Neuronal stem cell (in vitro differentiated cells): ENCODE measurements around the gene RC3H1.

ENCODE experiments used
- DNase-seq: peaks from one replicate; pipeline ENCODE4 v3.0.0-alpha.2; 2013; ENCODE audit warnings: low spot score
- H2AFZ ChIP-seq: one replicate; pipeline ENCODE4 v1.6.1; 2013; ENCODE audit warnings: mild to moderate bottlenecking, low read length, inconsistent platforms
- H2AK5ac ChIP-seq: 2 replicates; pipeline ENCODE4 v1.6.1; 2013; ENCODE audit warnings: low read depth, mild to moderate bottlenecking, inconsistent platforms, low read length, moderate library complexity, mixed read lengths
- H2BK120ac ChIP-seq: 2 replicates; pipeline ENCODE4 v1.6.1; 2013; ENCODE audit warnings: low read depth, mild to moderate bottlenecking, inconsistent platforms, low read length, moderate library complexity, mixed read lengths
- H2BK12ac ChIP-seq: one replicate; pipeline ENCODE4 v1.6.1; 2013; ENCODE audit warnings: low read length, inconsistent platforms
- H2BK15ac ChIP-seq: 2 replicates; pipeline ENCODE4 v1.6.1; 2013; ENCODE audit warnings: mild to moderate bottlenecking, low read length, inconsistent platforms, mixed read lengths
- H2BK5ac ChIP-seq: one replicate; pipeline ENCODE4 v1.6.1; 2013; ENCODE audit warnings: inconsistent platforms, mild to moderate bottlenecking, low read length, moderate library complexity
- H3K14ac ChIP-seq: one replicate; pipeline ENCODE4 v1.6.1; 2013; ENCODE audit warnings: low read length, inconsistent platforms
- H3K18ac ChIP-seq: 2 replicates; pipeline ENCODE4 v1.6.1; 2013; ENCODE audit warnings: low read length, inconsistent platforms
- H3K23ac ChIP-seq: 2 replicates; pipeline ENCODE4 v1.6.1; 2013; ENCODE audit warnings: low read depth, mild to moderate bottlenecking, mixed read lengths, low read length, inconsistent platforms; ENCODE audit not compliant: poor library complexity
- H3K27ac ChIP-seq: replicated peaks from 3 replicates; pipeline ENCODE4 v1.5.1; 2013; ENCODE audit warnings: low read length, inconsistent platforms
- H3K27me3 ChIP-seq, 3 experiments: 2 replicates each; pipeline ENCODE4 v1.6.1; 2013; ENCODE audit warnings: low read length in 3 of 3, mild to moderate bottlenecking in 2 of 3, inconsistent platforms in 1 of 3, low read depth in 1 of 3, mixed read lengths in 1 of 3, moderate library complexity in 1 of 3; ENCODE audit not compliant: control insufficient read depth in 3 of 3, insufficient read depth in 3 of 3
- H3K36me3 ChIP-seq, 2 donors: replicated peaks in 1 of 2; 2 replicates each; pipeline ENCODE4 v1.6.1; 2013; ENCODE audit warnings: low read length in 2 of 2; ENCODE audit not compliant: control insufficient read depth in 2 of 2, insufficient read depth in 2 of 2
- H3K4ac ChIP-seq: 2 replicates; pipeline ENCODE4 v1.6.1; 2013; ENCODE audit warnings: inconsistent platforms, mild to moderate bottlenecking, low read length, moderate library complexity
- H3K4me1 ChIP-seq, 2 donors: 1 replicate in 1 of 2; 2 replicates in 1 of 2; pipeline ENCODE4 v1.6.1; 2013; ENCODE audit warnings: low read length in 2 of 2, low read depth in 1 of 2; ENCODE audit not compliant: control insufficient read depth in 2 of 2, insufficient read depth in 1 of 2
- H3K4me2 ChIP-seq: one replicate; pipeline ENCODE4 v1.6.1; 2013; ENCODE audit warnings: mild to moderate bottlenecking, low read length, inconsistent platforms; ENCODE audit not compliant: insufficient read depth, poor library complexity, severe bottlenecking
- H3K4me3 ChIP-seq, 2 donors: 2 replicates each; pipeline ENCODE4 v1.5.1; 2013; ENCODE audit warnings: low read length in 2 of 2, mild to moderate bottlenecking in 2 of 2, inconsistent platforms in 1 of 2, moderate library complexity in 1 of 2
- H3K79me1 ChIP-seq: one replicate; pipeline ENCODE4 v1.6.1; 2013; ENCODE audit warnings: low read depth, mild to moderate bottlenecking, inconsistent platforms, low read length, moderate library complexity
- H3K9ac ChIP-seq: one replicate; pipeline ENCODE4 v1.6.1; 2013; ENCODE audit warnings: mild to moderate bottlenecking, low read depth, low read length, inconsistent platforms; ENCODE audit not compliant: poor library complexity
- H3K9me3 ChIP-seq, 2 donors: replicated peaks in 1 of 2; 2 replicates each; pipeline versions ENCODE3 to v1.6.1; 2013; ENCODE audit warnings: low read length in 2 of 2, mild to moderate bottlenecking in 2 of 2, inconsistent platforms in 1 of 2, low read depth in 1 of 2, mixed read lengths in 1 of 2, moderate library complexity in 1 of 2; ENCODE audit not compliant: control insufficient read depth in 2 of 2, insufficient read depth in 1 of 2
- H4K8ac ChIP-seq: one replicate; pipeline ENCODE4 v1.6.1; 2013; ENCODE audit warnings: low read depth, mild to moderate bottlenecking, inconsistent platforms, low read length, moderate library complexity
- H4K91ac ChIP-seq: one replicate; pipeline ENCODE4 v1.6.1; 2013; ENCODE audit warnings: low read length, low read depth, mild to moderate bottlenecking, inconsistent platforms; ENCODE audit not compliant: poor library complexity
- WGBS, 2 donors: extraction: QIAGEN DNeasy Blood & Tissue Kit; methylation state at CpG; one replicate each; pipeline ENCODE4 v1.1.7; 2013; ENCODE audit warnings: missing lambda C conversion rate in 2 of 2, mixed read lengths in 1 of 2; ENCODE audit not compliant: insufficient read length in 2 of 2, insufficient replicate concordance in 1 of 2; ENCODE audit errors: extremely low coverage in 2 of 2; 5-methylcytosine and 5-hydroxymethylcytosine counted together

Gene RC3H1

GRCh38 chr1:173960625-173961024 is 61.5 kb downstream of the RC3H1 start:
- Histone ChIP-seq H2AK5ac (no peak overlapping the region), H3K27me3 (no peaks in the 10 kb centered on the region), H3K79me1 (no peaks in the 10 kb centered on the region), H2BK5ac (no peak overlapping the region), H3K9me3 (no peaks in the 10 kb centered on the region), H2BK15ac (no peak overlapping the region), H4K8ac (no peak overlapping the region), H3K18ac (no peak overlapping the region), H3K4me1 (no peaks in the 10 kb centered on the region), H3K27ac (no peak overlapping the region), H3K36me3 (peaks cover 17 to 95% of the 10 kb centered on the region in 2 donors), H3K14ac (no peak overlapping the region), H3K4me3 (no peak overlapping the region), H3K9ac (no peak overlapping the region), H2BK12ac (no peak overlapping the region), H3K23ac (no peak overlapping the region), H4K91ac (no peak overlapping the region), H3K4me2 (no peak overlapping the region), H2AFZ (no peak overlapping the region), H2BK120ac (no peak overlapping the region), H3K4ac (no peak overlapping the region)
- no CpG with 5 or more reads among the region's 5 CpGs for WGBS, 2 donors
- DNase-seq, result no peak

- Histone ChIP-seq H2BK15ac (no peak overlapping the region), H3K23ac (no peak overlapping the region), H3K9me3 (no peaks in the 10 kb centered on the region), H3K27me3 (no peaks in the 10 kb centered on the region), H4K91ac (no peak overlapping the region), H4K8ac (no peak overlapping the region), H3K4ac (no peak overlapping the region), H3K18ac (no peak overlapping the region), H2BK12ac (no peak overlapping the region), H3K27ac (no peak overlapping the region), H2BK120ac (no peak overlapping the region), H3K4me1 (no peaks in the 10 kb centered on the region), H3K4me3 (no peak overlapping the region), H2AFZ (no peak overlapping the region), H2AK5ac (no peak overlapping the region), H3K9ac (no peak overlapping the region), H3K36me3 (peaks cover 0 to 94% of the 10 kb centered on the region in 2 donors), H2BK5ac (no peak overlapping the region), H3K79me1 (no peaks in the 10 kb centered on the region), H3K14ac (no peak overlapping the region), H3K4me2 (no peak overlapping the region)
- no peak for DNase-seq
These were observed 68.0 kb downstream of the RC3H1 start for GRCh38 chr1:173954179-173954578.

GRCh38 chr1:173948594-173948993 is 73.6 kb downstream of the RC3H1 start:
- H3K4me2 ChIP-seq, result no peak overlapping the region
- H3K18ac ChIP-seq, result no peak overlapping the region
- H4K8ac ChIP-seq, result no peak overlapping the region
- H2BK120ac ChIP-seq, result no peak overlapping the region
- no peaks in the 10 kb centered on the region for H3K9me3 ChIP-seq
- no peak overlapping the region for H2AFZ ChIP-seq
- H2BK12ac ChIP-seq, result no peak overlapping the region
- no peak overlapping the region for H4K91ac ChIP-seq
- no peaks in the 10 kb centered on the region for H3K27me3 ChIP-seq
- H3K36me3 ChIP-seq, result peaks cover 15 to 100% of the 10 kb centered on the region in 2 donors
- no peak overlapping the region for H2BK5ac ChIP-seq
- H2AK5ac ChIP-seq, result no peak overlapping the region
- no peak for DNase-seq
- no peak overlapping the region for H3K23ac ChIP-seq
- no peak overlapping the region for H3K14ac ChIP-seq
- H3K4me3 ChIP-seq, result no peak overlapping the region
- no peak overlapping the region for H3K27ac ChIP-seq
- no peaks in the 10 kb centered on the region for H3K4me1 ChIP-seq
- WGBS, 2 donors, result no CpG with 5 or more reads among the region's 4 CpGs
- H3K79me1 ChIP-seq, result no peaks in the 10 kb centered on the region
- no peak overlapping the region for H3K4ac ChIP-seq
- no peak overlapping the region for H2BK15ac ChIP-seq
- H3K9ac ChIP-seq, result no peak overlapping the region

- Histone ChIP-seq H4K91ac (no peak overlapping the region), H3K4me2 (no peak overlapping the region), H3K9ac (no peak overlapping the region), H2BK12ac (no peak overlapping the region), H2BK5ac (no peak overlapping the region), H3K4me3 (no peak overlapping the region), H2AFZ (no peak overlapping the region), H3K9me3 (peaks cover 0 to 3% of the 10 kb centered on the region in 2 donors), H3K23ac (no peak overlapping the region), H2BK120ac (no peak overlapping the region), H3K79me1 (peaks cover 2% of the 10 kb centered on the region), H3K36me3 (peaks cover 20 to 99% of the 10 kb centered on the region in 2 donors), H3K18ac (no peak overlapping the region), H3K4ac (no peak overlapping the region), H3K4me1 (no peaks in the 10 kb centered on the region), H3K27ac (no peak overlapping the region), H2BK15ac (no peak overlapping the region), H4K8ac (no peak overlapping the region), H3K27me3 (no peaks in the 10 kb centered on the region), H3K14ac (no peak overlapping the region), H2AK5ac (no peak overlapping the region)
- no CpG with 5 or more reads among the region's 4 CpGs for WGBS, 2 donors
- no peak for DNase-seq
These were observed 75.7 kb downstream of the RC3H1 start for GRCh38 chr1:173946380-173946921.
